PC-3 (cell line): Measurements from ENCODE around the gene TXNRD1.

Source experiments
- EZH2 ChIP-seq: fragments of 300-600 bp; sonication (generic); IDR thresholded peaks from one replicate; pipeline ENCODE4 v1.6.1; 2017; ENCODE audit warnings: antibody characterized with exemption, mild to moderate bottlenecking, low read length; ENCODE audit not compliant: unreplicated experiment
- EZH2phosphoT487 ChIP-seq: fragments of 300-600 bp; sonication (generic); IDR thresholded peaks from 2 replicates; pipeline ENCODE4 v1.6.1; 2018; ENCODE audit warnings: mild to moderate bottlenecking, antibody characterized with exemption, low read length, borderline replicate concordance
- TF ChIP-seq, protein P1 (sequence below): fragments of 300-600 bp; sonication (generic); conservative IDR thresholded peaks from 2 replicates; pipeline ENCODE4 v1.5.1; 2017; ENCODE audit warnings: antibody characterized with exemption, low read depth, mild to moderate bottlenecking, low read length

- TF ChIP-seq, protein P1, sequence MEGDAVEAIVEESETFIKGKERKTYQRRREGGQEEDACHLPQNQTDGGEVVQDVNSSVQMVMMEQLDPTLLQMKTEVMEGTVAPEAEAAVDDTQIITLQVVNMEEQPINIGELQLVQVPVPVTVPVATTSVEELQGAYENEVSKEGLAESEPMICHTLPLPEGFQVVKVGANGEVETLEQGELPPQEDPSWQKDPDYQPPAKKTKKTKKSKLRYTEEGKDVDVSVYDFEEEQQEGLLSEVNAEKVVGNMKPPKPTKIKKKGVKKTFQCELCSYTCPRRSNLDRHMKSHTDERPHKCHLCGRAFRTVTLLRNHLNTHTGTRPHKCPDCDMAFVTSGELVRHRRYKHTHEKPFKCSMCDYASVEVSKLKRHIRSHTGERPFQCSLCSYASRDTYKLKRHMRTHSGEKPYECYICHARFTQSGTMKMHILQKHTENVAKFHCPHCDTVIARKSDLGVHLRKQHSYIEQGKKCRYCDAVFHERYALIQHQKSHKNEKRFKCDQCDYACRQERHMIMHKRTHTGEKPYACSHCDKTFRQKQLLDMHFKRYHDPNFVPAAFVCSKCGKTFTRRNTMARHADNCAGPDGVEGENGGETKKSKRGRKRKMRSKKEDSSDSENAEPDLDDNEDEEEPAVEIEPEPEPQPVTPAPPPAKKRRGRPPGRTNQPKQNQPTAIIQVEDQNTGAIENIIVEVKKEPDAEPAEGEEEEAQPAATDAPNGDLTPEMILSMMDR = no peak
- TF ChIP-seq EZH2phosphoT487 = no peak
- no peak for TF ChIP-seq EZH2
Observed at GRCh38 chr12:104248444-104248843, 32.9 kb downstream of the TXNRD1 start.
